Measurements from ENCODE around the gene SUPT3H.

SUPT3H gene

GRCh38 chr6:44789806-44790205, 587.9 kb downstream of the SUPT3H start:
- Histone ChIP-seq H3K4me1 (ENCODE audit: control insufficient read depth in 2 of 2, insufficient read depth in 2 of 2, low read length in 2 of 2) (no peaks in the 10 kb centered on the region), H3K9ac (ENCODE audit: low read depth in 1 of 2, low read length in 2 of 2) (no peak overlapping the region), H3K27ac (ENCODE audit: low read depth in 2 of 2, low read length in 2 of 2) (no peak overlapping the region), H3K9me3 (ENCODE audit: control insufficient read depth in 2 of 2, low read length in 2 of 2) (no peaks in the 10 kb centered on the region), H3K27me3 (ENCODE audit: control insufficient read depth in 2 of 2, insufficient read depth in 2 of 2, low read length in 2 of 2) (no peaks in the 10 kb centered on the region), H3K36me3 (ENCODE audit: control insufficient read depth in 2 of 2, insufficient read depth in 2 of 2, low read length in 2 of 2) (no peaks in the 10 kb centered on the region), H3K4me3 (ENCODE audit: low read length in 2 of 2) (no peak overlapping the region)

GRCh38 chr6:44789061-44789460, 588.7 kb downstream of the SUPT3H start:
- no peak overlapping the region for H3K4me3 ChIP-seq (ENCODE audit: low read length in 2 of 2)
- H3K9me3 ChIP-seq (ENCODE audit: control insufficient read depth in 2 of 2, low read length in 2 of 2), result no peaks in the 10 kb centered on the region
- H3K36me3 ChIP-seq (ENCODE audit: control insufficient read depth in 2 of 2, insufficient read depth in 2 of 2, low read length in 2 of 2), result no peaks in the 10 kb centered on the region
- H3K9ac ChIP-seq (ENCODE audit: low read depth in 1 of 2, low read length in 2 of 2), result no peak overlapping the region
- no peaks in the 10 kb centered on the region for H3K27me3 ChIP-seq (ENCODE audit: control insufficient read depth in 2 of 2, insufficient read depth in 2 of 2, low read length in 2 of 2)
- no peaks in the 10 kb centered on the region for H3K4me1 ChIP-seq (ENCODE audit: control insufficient read depth in 2 of 2, insufficient read depth in 2 of 2, low read length in 2 of 2)
- no peak overlapping the region for H3K27ac ChIP-seq (ENCODE audit: low read depth in 2 of 2, low read length in 2 of 2)

GRCh38 chr6:44788387-44788981, 589.2 kb downstream of the SUPT3H start:
- Histone ChIP-seq H3K4me1 (ENCODE audit: control insufficient read depth in 2 of 2, insufficient read depth in 2 of 2, low read length in 2 of 2) (no peaks in the 10 kb centered on the region), H3K27me3 (ENCODE audit: control insufficient read depth in 2 of 2, insufficient read depth in 2 of 2, low read length in 2 of 2) (no peaks in the 10 kb centered on the region), H3K9ac (ENCODE audit: low read depth in 1 of 2, low read length in 2 of 2) (no peak overlapping the region), H3K4me3 (ENCODE audit: low read length in 2 of 2) (no peak overlapping the region), H3K36me3 (ENCODE audit: control insufficient read depth in 2 of 2, insufficient read depth in 2 of 2, low read length in 2 of 2) (no peaks in the 10 kb centered on the region), H3K27ac (ENCODE audit: low read depth in 2 of 2, low read length in 2 of 2) (no peak overlapping the region), H3K9me3 (ENCODE audit: control insufficient read depth in 2 of 2, low read length in 2 of 2) (no peaks in the 10 kb centered on the region)

- Histone ChIP-seq H3K27me3 (ENCODE audit: control insufficient read depth in 2 of 2, insufficient read depth in 2 of 2, low read length in 2 of 2) (no peaks in the 10 kb centered on the region), H3K4me1 (ENCODE audit: control insufficient read depth in 2 of 2, insufficient read depth in 2 of 2, low read length in 2 of 2) (no peaks in the 10 kb centered on the region), H3K4me3 (ENCODE audit: low read length in 2 of 2) (no peak overlapping the region), H3K9ac (ENCODE audit: low read depth in 1 of 2, low read length in 2 of 2) (no peak overlapping the region), H3K9me3 (ENCODE audit: control insufficient read depth in 2 of 2, low read length in 2 of 2) (no peaks in the 10 kb centered on the region), H3K36me3 (ENCODE audit: control insufficient read depth in 2 of 2, insufficient read depth in 2 of 2, low read length in 2 of 2) (no peaks in the 10 kb centered on the region), H3K27ac (ENCODE audit: low read depth in 2 of 2, low read length in 2 of 2) (no peak overlapping the region)
Observed at GRCh38 chr6:44787254-44787834, 590.4 kb downstream of the SUPT3H start.

GRCh38 chr6:44785130-44785529, 592.6 kb downstream of the SUPT3H start:
- Histone ChIP-seq H3K27me3 (ENCODE audit: control insufficient read depth in 2 of 2, insufficient read depth in 2 of 2, low read length in 2 of 2) (no peaks in the 10 kb centered on the region), H3K4me3 (ENCODE audit: low read length in 2 of 2) (no peak overlapping the region), H3K9ac (ENCODE audit: low read depth in 1 of 2, low read length in 2 of 2) (no peak overlapping the region), H3K4me1 (ENCODE audit: control insufficient read depth in 2 of 2, insufficient read depth in 2 of 2, low read length in 2 of 2) (no peaks in the 10 kb centered on the region), H3K36me3 (ENCODE audit: control insufficient read depth in 2 of 2, insufficient read depth in 2 of 2, low read length in 2 of 2) (no peaks in the 10 kb centered on the region), H3K27ac (ENCODE audit: low read depth in 2 of 2, low read length in 2 of 2) (no peak overlapping the region), H3K9me3 (ENCODE audit: control insufficient read depth in 2 of 2, low read length in 2 of 2) (no peaks in the 10 kb centered on the region)

- no peaks in the 10 kb centered on the region for H3K4me1 ChIP-seq (ENCODE audit: control insufficient read depth in 2 of 2, insufficient read depth in 2 of 2, low read length in 2 of 2)
- no peak overlapping the region for H3K4me3 ChIP-seq (ENCODE audit: low read length in 2 of 2)
- H3K36me3 ChIP-seq (ENCODE audit: control insufficient read depth in 2 of 2, insufficient read depth in 2 of 2, low read length in 2 of 2), result no peaks in the 10 kb centered on the region
- H3K9ac ChIP-seq (ENCODE audit: low read depth in 1 of 2, low read length in 2 of 2), result no peak overlapping the region
- H3K27me3 ChIP-seq (ENCODE audit: control insufficient read depth in 2 of 2, insufficient read depth in 2 of 2, low read length in 2 of 2), result no peaks in the 10 kb centered on the region
- no peak overlapping the region for H3K27ac ChIP-seq (ENCODE audit: low read depth in 2 of 2, low read length in 2 of 2)
- no peaks in the 10 kb centered on the region for H3K9me3 ChIP-seq (ENCODE audit: control insufficient read depth in 2 of 2, low read length in 2 of 2)
Observed at GRCh38 chr6:44784195-44784594, 593.5 kb downstream of the SUPT3H start.

- Histone ChIP-seq H3K27me3 (ENCODE audit: control insufficient read depth in 2 of 2, insufficient read depth in 2 of 2, low read length in 2 of 2) (no peaks in the 10 kb centered on the region), H3K36me3 (ENCODE audit: control insufficient read depth in 2 of 2, insufficient read depth in 2 of 2, low read length in 2 of 2) (no peaks in the 10 kb centered on the region), H3K4me3 (ENCODE audit: low read length in 2 of 2) (no peak overlapping the region), H3K27ac (ENCODE audit: low read depth in 2 of 2, low read length in 2 of 2) (no peak overlapping the region), H3K9me3 (ENCODE audit: control insufficient read depth in 2 of 2, low read length in 2 of 2) (no peaks in the 10 kb centered on the region), H3K4me1 (ENCODE audit: control insufficient read depth in 2 of 2, insufficient read depth in 2 of 2, low read length in 2 of 2) (no peaks in the 10 kb centered on the region), H3K9ac (ENCODE audit: low read depth in 1 of 2, low read length in 2 of 2) (no peak overlapping the region)
Observed at GRCh38 chr6:44782892-44783291, 594.8 kb downstream of the SUPT3H start.

GRCh38 chr6:44781912-44782597, 595.7 kb downstream of the SUPT3H start:
- Histone ChIP-seq H3K27me3 (ENCODE audit: control insufficient read depth in 2 of 2, insufficient read depth in 2 of 2, low read length in 2 of 2) (no peaks in the 10 kb centered on the region), H3K36me3 (ENCODE audit: control insufficient read depth in 2 of 2, insufficient read depth in 2 of 2, low read length in 2 of 2) (no peaks in the 10 kb centered on the region), H3K27ac (ENCODE audit: low read depth in 2 of 2, low read length in 2 of 2) (no peak overlapping the region), H3K4me3 (ENCODE audit: low read length in 2 of 2) (no peak overlapping the region), H3K4me1 (ENCODE audit: control insufficient read depth in 2 of 2, insufficient read depth in 2 of 2, low read length in 2 of 2) (no peaks in the 10 kb centered on the region), H3K9ac (ENCODE audit: low read depth in 1 of 2, low read length in 2 of 2) (no peak overlapping the region), H3K9me3 (ENCODE audit: control insufficient read depth in 2 of 2, low read length in 2 of 2) (no peaks in the 10 kb centered on the region)

GRCh38 chr6:44780161-44780560, 597.6 kb downstream of the SUPT3H start:
- H3K4me3 ChIP-seq (ENCODE audit: low read length in 2 of 2), result no peak overlapping the region
- H3K27ac ChIP-seq (ENCODE audit: low read depth in 2 of 2, low read length in 2 of 2), result no peak overlapping the region
- no peak overlapping the region for H3K9ac ChIP-seq (ENCODE audit: low read depth in 1 of 2, low read length in 2 of 2)
- H3K36me3 ChIP-seq (ENCODE audit: control insufficient read depth in 2 of 2, insufficient read depth in 2 of 2, low read length in 2 of 2), result no peaks in the 10 kb centered on the region
- no peaks in the 10 kb centered on the region for H3K4me1 ChIP-seq (ENCODE audit: control insufficient read depth in 2 of 2, insufficient read depth in 2 of 2, low read length in 2 of 2)
- no peaks in the 10 kb centered on the region for H3K9me3 ChIP-seq (ENCODE audit: control insufficient read depth in 2 of 2, low read length in 2 of 2)
- no peaks in the 10 kb centered on the region for H3K27me3 ChIP-seq (ENCODE audit: control insufficient read depth in 2 of 2, insufficient read depth in 2 of 2, low read length in 2 of 2)

- Histone ChIP-seq H3K27me3 (ENCODE audit: control insufficient read depth in 2 of 2, insufficient read depth in 2 of 2, low read length in 2 of 2) (no peaks in the 10 kb centered on the region), H3K36me3 (ENCODE audit: control insufficient read depth in 2 of 2, insufficient read depth in 2 of 2, low read length in 2 of 2) (no peaks in the 10 kb centered on the region), H3K4me3 (ENCODE audit: low read length in 2 of 2) (no peak overlapping the region), H3K27ac (ENCODE audit: low read depth in 2 of 2, low read length in 2 of 2) (no peak overlapping the region), H3K4me1 (ENCODE audit: control insufficient read depth in 2 of 2, insufficient read depth in 2 of 2, low read length in 2 of 2) (no peaks in the 10 kb centered on the region), H3K9ac (ENCODE audit: low read depth in 1 of 2, low read length in 2 of 2) (no peak overlapping the region), H3K9me3 (ENCODE audit: control insufficient read depth in 2 of 2, low read length in 2 of 2) (no peaks in the 10 kb centered on the region)
Observed at GRCh38 chr6:44779130-44779826, 598.5 kb downstream of the SUPT3H start.
